OCI-M2 (cell line): ENCODE measurements around the gene CFH.
"Not testable (repeated sequence)": the region's sequence is repeated elsewhere in the genome, so short reads cannot be mapped to it uniquely, and the experiment has no call there.

Source experiments
- DNase-seq: peaks from one replicate; lab custom pipeline; 2025; ENCODE audit not compliant: unreplicated experiment; lab: John Stamatoyannopoulos, UW

Gene CFH

GRCh38 chr1:196667131-196667530 lies 15.3 kb downstream of the CFH start:
- DNase-seq, result no peak

- no peak for DNase-seq
Measured at GRCh38 chr1:196669051-196669450, 17.2 kb downstream of the CFH start.

GRCh38 chr1:196669693-196670092 lies 17.9 kb downstream of the CFH start:
- no peak for DNase-seq

- DNase-seq, result no peak
Measured at GRCh38 chr1:196674908-196675307, 23.1 kb downstream of the CFH start.

- DNase-seq, result no peak
Measured at GRCh38 chr1:196677781-196678509, 26.1 kb downstream of the CFH start.

- no peak for DNase-seq
Measured at GRCh38 chr1:196678510-196678884, 26.7 kb downstream of the CFH start.

GRCh38 chr1:196680107-196680506 lies 28.3 kb downstream of the CFH start:
- no peak for DNase-seq

GRCh38 chr1:196684476-196684875 lies 32.6 kb downstream of the CFH start:
- DNase-seq, result no peak

GRCh38 chr1:196685506-196685905 lies 33.7 kb downstream of the CFH start:
- DNase-seq, result no peak

- DNase-seq, result no peak
Measured at GRCh38 chr1:196689001-196689400, 37.2 kb downstream of the CFH start.

- no peak for DNase-seq
Measured at GRCh38 chr1:196690582-196690981, 38.7 kb downstream of the CFH start.

GRCh38 chr1:196698993-196699392 lies 47.1 kb downstream of the CFH start:
- DNase-seq, result no peak

- no peak for DNase-seq
Measured at GRCh38 chr1:196701144-196701543, 49.3 kb downstream of the CFH start.

GRCh38 chr1:196709892-196710291 lies 58.0 kb downstream of the CFH start:
- DNase-seq, result not testable (repeated sequence)

GRCh38 chr1:196717868-196718267 lies 66.0 kb downstream of the CFH start:
- no peak for DNase-seq

GRCh38 chr1:196723325-196724185 lies 71.7 kb downstream of the CFH start:
- DNase-seq, result no peak

GRCh38 chr1:196732526-196732925 lies 80.7 kb downstream of the CFH start:
- no peak for DNase-seq

- no peak for DNase-seq
Measured at GRCh38 chr1:196733091-196733970, 81.5 kb downstream of the CFH start.

GRCh38 chr1:196734006-196734405 lies 82.2 kb downstream of the CFH start:
- no peak for DNase-seq

GRCh38 chr1:196734460-196734859 lies 82.6 kb downstream of the CFH start:
- no peak for DNase-seq

- no peak for DNase-seq
Measured at GRCh38 chr1:196738730-196739129, 86.9 kb downstream of the CFH start.
